Measurements from ENCODE around the gene BSN.
A peak's percentile ranks its signal among the peaks of the same experiment; 100 is the strongest.

The BSN gene

DNA sequence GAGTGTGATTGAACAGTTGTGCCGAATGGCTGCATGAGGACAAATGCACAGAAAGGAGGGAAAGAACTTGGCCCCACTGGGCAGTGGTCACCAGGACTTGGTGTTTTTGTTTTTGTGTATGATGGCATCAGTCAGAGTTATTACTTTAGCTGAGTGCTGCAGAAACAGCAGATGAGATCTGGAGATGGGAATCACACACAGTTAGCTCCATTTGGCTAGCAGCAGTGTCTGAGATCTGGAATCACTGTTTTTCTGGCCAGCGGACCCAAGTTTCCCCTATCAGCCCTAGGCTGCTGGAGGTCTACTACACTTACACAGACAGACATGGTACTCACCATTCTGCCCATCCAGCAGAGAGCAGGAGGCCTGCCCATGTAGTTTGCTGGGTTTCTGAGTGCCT, 74.0 kb downstream of the BSN start:
- DNase-seq = no peak

DNA sequence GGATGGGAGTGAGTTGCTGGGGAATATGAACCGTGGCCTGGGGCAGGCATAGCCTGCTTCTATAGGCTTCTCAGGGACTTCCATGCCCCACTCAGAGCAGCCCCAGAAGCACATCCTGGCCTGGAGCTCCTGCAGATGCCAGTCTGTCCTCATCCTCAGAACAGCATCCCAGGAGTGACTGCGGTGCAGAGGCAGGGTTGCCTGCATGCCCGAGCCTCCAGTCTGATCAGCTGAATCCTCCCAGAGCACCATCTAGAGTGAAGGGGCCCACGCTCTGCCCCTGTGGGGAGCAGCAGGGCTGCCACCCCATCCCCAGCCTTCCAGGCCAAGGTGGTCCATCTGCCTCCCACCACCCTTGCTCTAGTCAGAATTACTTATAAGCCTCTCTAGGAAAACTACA, 75.2 kb downstream of the BSN start:
- DNase-seq = peak in 2 of 58 donors; percentile 43 to 44

DNA sequence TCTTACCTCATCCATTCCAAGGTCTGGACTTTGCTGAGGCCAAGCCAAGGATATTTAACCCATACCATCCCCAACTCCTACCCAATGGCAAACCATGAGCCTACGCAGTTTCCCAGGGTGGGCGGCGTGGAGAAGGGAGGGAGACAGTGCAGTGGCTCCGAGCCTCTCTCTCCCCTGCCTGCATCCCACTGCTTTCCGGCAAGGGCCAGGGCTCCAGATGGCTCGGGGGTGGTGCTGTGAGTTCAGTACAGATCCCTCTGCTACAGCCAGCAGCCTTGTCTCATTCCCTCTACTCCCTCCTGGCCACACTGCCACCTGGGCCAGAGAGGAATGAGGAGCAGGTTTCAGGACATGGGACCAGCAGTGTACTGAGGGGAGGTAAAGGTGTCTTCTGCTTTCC, 75.6 kb downstream of the BSN start:
- peak in 37 of 58 donors; percentile 10 to 87 (median 49) for DNase-seq

DNA sequence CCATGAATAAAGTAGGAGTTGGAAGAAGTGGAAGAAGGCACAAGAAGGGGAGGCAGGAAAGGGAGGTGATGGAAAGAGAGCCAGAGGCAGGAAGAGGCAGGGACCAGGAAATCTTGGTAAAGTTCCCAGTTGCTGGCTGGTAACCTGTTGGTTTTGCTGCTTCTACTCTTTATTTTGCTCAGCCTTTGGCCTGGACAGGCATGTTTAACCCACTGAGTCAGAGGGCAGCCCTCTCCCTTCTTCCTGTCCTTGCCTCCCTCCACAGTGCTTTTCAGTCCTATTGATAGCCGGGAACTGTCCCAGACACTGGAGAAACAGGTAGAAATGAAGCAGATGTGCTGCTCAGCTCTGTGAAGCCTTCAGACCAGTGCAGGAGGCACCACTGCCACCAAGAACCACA, 76.5 kb downstream of the BSN start:
- no peak for DNase-seq

DNA sequence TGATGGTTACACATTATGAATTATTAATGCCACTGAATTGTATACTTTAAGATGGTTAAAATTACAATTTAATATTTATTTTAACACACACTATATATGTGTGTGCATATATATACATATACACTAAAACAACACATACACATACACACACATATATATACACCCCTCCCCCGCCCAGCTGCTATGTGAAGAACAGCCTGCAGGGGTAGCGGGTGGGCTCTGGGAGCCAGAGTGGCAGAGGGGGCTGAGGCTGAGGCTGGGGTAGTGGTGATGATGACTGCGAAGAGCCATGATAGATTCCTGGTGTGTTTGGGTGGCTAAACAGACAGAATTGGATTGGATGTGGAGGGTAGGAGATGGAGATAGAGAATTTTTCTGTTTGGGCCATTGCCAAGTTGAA, 80.5 kb downstream of the BSN start:
- DNase-seq = no peak

DNA sequence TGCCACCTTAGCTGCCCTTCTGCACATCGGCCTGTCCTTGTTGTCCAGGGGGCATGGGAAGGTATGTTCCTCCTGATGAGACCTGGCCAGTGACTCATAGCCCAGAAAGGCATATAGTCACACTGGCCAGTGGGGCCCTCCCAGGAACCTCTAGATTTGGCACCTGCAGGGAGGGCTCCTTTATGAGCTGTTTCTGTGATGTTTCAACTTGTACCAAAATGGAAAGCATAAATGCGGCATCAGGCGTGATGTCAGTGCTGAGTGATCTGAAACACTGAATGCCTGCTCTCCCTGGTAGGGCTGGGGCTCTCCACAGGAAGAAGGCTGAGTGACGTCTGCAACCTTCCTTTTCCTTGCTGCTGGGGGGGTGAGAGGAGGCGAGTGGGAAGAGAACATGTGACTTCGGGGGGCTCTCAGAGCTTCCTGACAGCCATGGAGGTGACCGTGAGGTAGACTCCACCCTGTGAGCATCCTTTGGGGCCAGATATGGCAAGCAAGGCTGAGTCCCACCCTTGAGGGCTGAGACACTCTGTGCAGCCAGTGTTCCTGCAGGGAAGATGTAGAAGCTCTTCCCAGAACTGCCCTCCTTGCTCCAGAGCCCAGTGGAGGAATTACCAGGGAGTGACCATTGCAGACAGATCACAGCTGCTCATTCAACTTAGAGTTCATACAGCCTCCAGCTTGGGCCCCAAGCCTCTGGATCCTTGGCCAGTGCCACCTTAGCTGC, 82.8 kb downstream of the BSN start:
- peak in 34 of 58 donors; percentile 13 to 76 (median 43) for DNase-seq

DNA sequence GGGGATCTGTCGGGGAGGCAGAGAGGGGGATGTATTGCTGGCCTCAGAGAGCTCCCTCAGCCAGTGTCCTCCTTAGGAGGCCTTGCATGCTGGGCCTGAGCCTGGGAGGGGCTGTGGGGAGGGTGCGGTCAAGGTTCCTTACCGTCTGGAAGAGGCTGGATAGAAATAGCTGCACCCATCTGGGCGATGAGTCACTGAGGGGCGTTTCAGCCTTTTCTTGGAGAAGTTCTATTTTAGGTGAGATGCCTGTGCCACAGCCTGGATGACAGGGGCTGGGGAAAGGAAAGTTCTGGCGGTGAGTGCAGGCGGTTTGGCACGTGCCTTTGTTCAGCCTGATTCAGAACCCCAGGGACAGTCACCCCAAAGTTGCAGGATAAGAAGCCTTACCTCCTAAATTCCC, 84.2 kb downstream of the BSN start:
- DNase-seq = peak in 39 of 58 donors; percentile 11 to 87 (median 53)

DNA sequence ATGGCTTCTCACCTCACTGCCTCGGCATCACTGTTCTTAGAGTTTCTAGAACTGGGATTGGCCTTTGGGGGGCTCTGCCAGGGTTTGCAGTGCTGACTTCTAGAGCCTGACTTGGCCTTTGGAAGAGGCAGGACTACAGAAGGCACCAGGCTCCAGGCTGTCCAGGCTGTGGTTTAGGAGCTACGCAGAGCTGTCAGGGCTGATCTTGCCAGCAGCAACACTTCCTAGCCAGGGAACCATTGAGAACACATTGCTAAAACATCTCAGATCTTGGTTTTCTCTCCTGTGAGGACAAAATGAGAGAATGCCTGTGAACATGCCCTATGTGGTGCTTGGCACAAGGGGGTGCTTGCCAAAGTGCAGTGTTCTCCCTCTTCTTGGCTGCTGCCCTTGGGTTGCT, 85.3 kb downstream of the BSN start:
- no peak for DNase-seq

DNA sequence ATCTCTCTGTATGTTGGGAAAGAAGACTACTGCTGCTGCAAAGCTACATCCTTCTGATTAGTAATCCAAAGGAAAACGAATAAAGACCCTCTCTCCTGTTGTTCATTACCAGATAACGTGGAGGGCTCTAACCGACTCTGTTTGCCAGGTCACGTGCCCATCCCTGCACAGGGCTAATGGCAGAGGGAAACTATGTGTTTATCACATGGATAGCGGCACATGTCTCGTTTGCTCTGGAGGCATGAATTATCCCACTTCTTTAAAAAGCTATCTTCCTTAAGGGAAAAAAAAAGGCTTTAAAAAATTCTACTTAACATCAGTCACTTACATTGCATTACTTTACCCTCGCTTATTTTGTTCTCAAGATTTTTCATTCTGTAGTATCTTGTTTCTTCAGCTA, 87.0 kb downstream of the BSN start:
- DNase-seq = peak in 3 of 58 donors; percentile 5 to 19 (median 11)

DNA sequence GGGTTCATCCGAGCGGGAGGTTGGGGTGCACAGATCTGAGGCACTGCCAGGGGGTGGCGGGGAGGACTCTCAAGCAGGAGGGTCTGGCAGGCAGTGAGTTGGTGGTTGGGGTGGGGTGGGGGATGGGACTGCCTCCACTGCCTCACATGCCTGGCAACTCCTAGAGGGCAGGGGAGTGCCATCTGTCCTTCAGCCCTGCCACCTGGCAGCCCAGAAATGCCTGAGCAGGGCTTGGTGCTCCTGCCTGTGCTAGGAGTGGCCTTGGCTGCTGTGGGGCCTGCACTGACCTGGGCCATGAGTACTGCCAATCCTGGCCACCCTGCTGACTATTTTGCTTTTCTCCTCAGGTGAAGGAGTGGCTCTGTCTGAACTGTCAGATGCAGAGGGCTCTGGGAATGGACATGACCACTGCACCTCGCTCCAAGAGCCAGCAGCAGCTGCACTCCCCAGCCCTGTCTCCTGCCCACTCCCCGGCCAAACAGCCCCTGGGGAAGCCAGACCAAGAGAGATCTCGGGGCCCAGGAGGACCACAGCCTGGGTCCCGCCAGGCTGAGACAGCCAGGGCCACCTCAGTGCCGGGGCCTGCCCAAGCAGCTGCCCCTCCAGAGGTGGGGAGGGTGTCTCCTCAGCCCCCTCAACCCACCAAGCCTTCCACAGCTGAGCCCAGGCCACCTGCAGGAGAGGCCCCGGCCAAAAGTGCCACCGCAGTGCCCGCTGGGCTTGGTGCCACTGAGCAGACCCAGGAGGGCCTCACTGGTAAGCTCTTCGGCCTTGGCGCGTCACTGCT, 87.8 kb downstream of the BSN start:
- DNase-seq = no peak

DNA sequence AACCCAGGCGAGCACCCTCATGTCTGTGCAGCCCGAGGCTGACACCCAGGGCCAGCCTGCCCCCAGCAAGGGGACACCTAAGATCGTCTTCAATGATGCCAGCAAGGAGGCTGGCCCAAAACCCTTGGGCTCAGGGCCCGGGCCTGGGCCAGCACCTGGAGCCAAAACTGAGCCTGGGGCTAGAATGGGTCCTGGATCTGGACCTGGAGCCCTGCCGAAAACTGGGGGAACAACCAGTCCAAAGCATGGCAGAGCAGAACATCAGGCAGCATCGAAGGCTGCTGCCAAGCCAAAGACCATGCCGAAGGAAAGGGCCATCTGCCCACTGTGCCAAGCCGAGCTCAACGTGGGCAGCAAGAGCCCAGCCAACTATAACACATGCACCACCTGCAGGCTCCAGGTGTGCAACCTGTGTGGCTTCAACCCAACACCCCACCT, 88.5 kb downstream of the BSN start:
- DNase-seq = no peak

DNA sequence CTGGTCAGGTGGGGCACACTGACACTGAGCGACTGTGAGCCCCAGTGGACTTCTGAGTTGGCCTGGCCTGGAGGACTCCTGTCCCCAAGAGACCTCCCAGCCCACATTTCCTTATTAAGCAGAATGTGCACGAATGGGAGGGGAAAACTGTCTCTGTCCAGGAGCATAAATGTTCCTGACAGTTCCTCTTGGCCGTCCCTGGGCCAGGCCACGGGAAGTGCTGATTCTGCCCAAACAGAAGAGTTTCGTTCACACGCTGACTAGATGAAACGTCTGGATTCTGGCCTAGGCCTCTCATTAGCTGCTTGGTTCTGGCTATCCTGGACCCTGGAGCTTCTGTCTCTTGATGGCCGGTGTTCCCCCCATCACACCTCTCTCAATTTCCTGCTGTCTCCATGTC, 90.4 kb downstream of the BSN start:
- DNase-seq = no peak

DNA sequence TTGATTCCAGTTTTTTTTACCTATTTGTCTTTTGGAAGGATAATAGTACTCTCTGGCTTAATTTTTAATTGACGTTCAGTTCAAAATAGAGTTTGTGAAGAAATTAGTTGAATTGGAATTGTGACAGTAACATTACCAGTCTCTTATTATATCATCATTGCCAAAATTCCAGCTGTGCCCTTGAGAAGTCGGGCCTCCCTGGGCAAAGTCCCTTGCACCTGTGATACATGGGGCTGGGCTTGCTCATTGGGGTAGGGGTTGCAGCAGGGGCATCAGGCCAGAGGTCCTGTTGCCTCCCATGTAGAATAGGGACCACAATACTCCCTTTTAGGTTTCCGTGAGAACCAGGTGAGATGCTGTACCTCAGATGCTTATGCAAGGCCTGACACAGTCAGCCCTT, 92.0 kb downstream of the BSN start:
- no peak for DNase-seq

DNA sequence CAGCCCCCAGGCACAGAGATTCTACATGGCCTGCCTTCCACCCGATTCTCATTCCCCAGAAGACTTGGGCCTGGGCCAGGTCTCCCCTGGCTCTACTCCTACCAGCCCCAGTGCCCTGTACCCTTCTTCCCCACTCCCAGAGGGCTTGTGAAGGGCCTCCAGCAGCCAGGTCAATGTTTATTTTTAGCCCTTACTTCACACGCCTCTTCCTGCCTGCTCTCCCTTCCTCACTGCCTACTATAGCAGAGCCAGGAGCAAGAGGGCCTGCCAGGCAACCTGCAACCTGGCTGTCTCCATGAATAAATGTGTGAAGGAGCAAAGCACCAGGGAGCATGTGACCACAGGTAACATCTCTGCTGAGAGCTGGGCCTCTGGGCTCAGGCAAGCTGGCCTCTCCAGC, 93.5 kb downstream of the BSN start:
- peak in 1 of 58 donors; percentile 12 for DNase-seq

DNA sequence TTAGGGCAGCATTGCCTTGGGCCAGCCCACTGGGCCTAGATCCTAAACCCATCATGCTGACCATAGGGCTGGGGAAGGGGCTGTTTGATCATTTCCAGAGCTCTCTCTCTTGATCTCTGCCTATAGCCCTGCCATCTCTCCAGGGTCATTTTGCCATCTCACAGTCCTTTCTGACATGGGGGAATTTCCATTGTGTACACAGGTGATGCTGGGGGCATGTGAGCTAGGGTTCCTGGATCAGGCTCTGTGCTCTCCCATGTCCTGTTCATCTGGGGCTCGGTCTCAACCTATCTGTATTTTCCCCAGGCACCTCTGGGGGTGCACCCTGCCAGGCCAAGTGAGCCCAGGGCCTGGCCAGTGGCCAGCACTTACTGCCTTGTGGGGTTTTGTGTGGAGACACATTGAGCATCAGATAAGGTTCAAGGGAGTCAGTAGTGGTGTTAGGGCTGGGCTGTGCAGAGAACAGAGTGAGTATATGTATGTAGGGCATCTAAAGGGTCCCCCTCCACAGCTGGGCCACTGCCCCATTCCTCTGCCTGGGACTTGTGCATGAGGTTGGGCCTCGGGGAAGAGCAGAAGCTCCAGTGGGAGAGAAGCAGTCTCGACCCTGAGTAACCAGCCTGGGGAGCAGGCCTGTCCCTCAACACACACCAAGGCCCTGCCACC, 94.2 kb downstream of the BSN start:
- DNase-seq = no peak

DNA sequence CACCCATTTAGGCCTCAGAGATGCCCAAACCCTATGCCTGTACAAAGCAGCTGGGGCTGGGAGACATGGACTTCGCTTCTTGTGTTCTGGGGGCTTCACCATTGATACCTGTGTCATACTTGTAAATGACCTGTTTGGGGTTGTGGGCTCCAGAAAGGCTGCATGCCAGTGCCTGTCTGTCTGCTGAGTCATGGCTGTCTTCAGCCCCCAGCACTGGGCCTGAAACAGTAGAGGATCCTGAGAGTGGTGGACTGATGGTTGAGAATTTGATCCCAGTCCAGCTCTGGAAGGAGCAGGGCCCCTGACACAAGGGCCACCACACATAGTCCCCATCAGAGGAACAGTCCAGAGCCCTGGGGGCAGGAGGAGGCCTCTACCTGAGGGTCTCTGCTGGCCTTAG, 95.3 kb downstream of the BSN start:
- no peak for DNase-seq

DNA sequence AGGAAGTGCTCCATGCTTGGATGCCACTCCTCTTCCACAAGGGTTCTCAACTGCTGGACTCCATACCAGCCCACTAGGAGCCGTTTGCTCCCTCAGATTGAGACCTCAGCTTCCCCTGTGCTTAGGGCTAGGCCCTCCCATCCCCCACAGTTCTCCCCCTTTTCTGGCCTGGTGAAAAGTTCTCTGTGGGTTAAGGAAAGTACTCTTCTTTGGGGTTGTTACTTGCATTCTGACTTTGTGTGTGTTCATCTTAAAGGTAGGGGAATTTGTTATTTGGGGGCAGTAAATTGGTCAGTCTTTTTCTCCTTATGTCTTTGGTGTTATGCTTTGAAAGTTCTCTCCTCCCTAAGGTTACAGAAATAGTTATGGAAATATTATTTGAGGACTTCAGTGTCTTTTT, 95.9 kb downstream of the BSN start:
- DNase-seq = no peak

DNA sequence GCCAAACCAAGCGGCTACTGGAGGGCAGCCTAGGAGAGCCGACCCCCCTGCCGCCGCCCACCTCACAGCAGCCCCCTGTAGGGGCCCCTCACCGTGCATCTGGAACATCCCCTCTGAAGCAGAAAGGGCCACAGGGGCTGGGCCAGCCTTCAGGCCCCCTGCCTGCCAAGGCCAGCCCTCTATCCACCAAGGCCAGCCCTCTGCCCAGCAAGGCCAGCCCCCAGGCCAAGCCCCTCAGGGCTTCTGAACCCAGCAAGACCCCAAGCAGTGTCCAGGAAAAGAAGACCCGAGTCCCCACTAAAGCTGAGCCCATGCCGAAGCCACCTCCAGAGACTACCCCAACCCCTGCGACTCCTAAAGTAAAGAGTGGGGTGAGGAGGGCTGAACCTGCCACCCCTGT, 96.4 kb downstream of the BSN start:
- DNase-seq = no peak

DNA sequence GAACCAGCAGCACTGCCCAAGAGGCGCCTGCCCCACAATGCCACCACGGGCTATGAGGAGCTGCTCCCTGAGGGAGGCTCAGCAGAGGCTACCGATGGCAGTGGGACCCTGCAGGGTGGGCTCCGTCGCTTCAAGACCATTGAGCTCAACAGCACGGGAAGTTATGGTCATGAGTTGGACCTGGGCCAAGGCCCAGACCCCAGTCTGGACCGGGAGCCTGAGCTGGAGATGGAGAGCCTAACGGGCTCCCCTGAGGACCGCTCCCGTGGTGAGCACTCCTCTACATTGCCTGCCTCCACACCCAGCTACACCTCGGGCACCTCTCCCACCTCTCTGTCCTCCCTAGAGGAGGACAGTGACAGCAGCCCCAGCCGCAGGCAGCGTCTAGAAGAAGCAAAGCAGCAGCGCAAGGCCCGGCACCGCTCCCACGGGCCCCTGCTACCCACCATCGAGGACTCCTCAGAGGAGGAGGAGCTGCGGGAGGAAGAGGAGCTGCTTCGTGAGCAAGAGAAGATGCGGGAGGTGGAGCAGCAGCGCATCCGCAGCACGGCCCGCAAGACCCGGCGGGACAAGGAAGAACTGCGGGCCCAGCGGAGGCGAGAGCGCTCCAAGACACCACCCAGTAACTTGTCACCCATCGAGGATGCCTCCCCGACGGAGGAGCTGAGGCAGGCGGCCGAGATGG, 98.1 kb downstream of the BSN start:
- no peak for DNase-seq

DNA sequence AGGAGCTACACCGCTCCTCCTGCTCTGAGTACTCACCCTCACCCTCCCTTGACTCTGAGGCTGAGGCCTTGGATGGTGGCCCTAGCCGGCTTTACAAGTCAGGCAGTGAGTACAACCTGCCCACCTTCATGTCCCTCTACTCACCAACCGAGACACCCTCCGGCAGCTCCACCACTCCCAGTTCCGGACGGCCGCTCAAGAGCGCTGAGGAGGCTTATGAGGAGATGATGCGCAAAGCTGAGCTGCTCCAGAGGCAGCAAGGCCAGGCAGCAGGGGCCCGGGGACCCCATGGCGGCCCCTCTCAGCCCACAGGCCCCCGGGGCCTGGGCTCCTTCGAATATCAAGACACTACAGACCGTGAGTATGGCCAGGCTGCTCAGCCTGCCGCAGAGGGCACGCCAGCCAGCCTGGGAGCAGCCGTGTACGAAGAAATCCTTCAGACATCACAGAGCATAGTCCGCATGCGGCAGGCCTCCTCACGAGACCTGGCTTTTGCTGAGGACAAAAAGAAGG, 98.7 kb downstream of the BSN start:
- DNase-seq = no peak

DNA sequence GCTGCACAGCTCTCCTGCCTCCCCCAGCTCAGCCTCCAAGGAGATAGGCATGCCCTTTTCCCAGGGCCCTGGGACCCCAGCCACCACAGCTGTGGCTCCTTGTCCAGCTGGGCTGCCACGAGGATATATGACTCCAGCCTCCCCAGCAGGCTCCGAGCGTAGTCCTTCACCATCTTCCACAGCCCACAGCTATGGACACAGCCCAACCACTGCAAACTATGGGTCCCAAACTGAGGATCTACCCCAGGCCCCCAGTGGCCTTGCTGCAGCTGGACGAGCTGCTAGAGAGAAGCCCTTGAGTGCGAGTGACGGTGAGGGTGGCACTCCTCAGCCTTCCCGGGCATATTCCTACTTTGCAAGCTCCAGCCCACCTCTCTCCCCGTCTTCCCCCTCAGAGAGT, 99.3 kb downstream of the BSN start:
- no peak for DNase-seq
